Stimulated activated CD8-positive, alpha-beta memory T cell treated with anti-CD3 and anti-CD28 coated beads, Interleukin-7, amount 100 ng/mL, for 48 hours (primary cell): ENCODE results near the gene PIK3C3.

Experiments
- DNase-seq, 2 donors: peaks; one replicate each; pipeline ENCODE4 v3.0.0-alpha.2; 2020; ENCODE audit warnings: low read depth in 1 of 2; ENCODE audit errors: extremely low read depth in 1 of 2

PIK3C3 gene

GRCh38 chr18:41954827-41955613, at the start of gene PIK3C3:
Gene PIK3C3 (plus strand): TSS chr18:41955234. CDS start chr18:41955292, 58 bp downstream.
- peak; percentile 91 to 93 for DNase-seq

- no peak for DNase-seq
These were observed 49.1 kb upstream of the PIK3C3 start for GRCh38 chr18:41905786-41906527.

GRCh38 chr18:41906528-41907146, 48.4 kb upstream of the PIK3C3 start:
- DNase-seq, result peak in 1 of 2 donors; percentile 12

- no peak for DNase-seq
These were observed 37.9 kb upstream of the PIK3C3 start for GRCh38 chr18:41917181-41917580.

- no peak for DNase-seq
These were observed 33.3 kb upstream of the PIK3C3 start for GRCh38 chr18:41921770-41922169.

GRCh38 chr18:41922176-41922575, 32.9 kb upstream of the PIK3C3 start:
- no peak for DNase-seq

- DNase-seq, result no peak
These were observed 32.2 kb upstream of the PIK3C3 start for GRCh38 chr18:41922841-41923240.

GRCh38 chr18:41923446-41923845, 31.6 kb upstream of the PIK3C3 start:
- no peak for DNase-seq

- no peak for DNase-seq
These were observed 26.5 kb upstream of the PIK3C3 start for GRCh38 chr18:41928581-41928980.

- no peak for DNase-seq
These were observed 22.1 kb upstream of the PIK3C3 start for GRCh38 chr18:41932899-41933298.

GRCh38 chr18:41933778-41934177, 21.3 kb upstream of the PIK3C3 start:
- no peak for DNase-seq

GRCh38 chr18:41936471-41937134, 18.4 kb upstream of the PIK3C3 start:
- DNase-seq, result no peak

- no peak for DNase-seq
These were observed 16.6 kb upstream of the PIK3C3 start for GRCh38 chr18:41938445-41938844.

- DNase-seq, result no peak
These were observed 15.7 kb upstream of the PIK3C3 start for GRCh38 chr18:41939326-41939725.

GRCh38 chr18:41940506-41941215, 14.4 kb upstream of the PIK3C3 start:
- no peak for DNase-seq

- no peak for DNase-seq
These were observed 12.8 kb upstream of the PIK3C3 start for GRCh38 chr18:41942254-41942653.

- no peak for DNase-seq
These were observed 6.4 kb upstream of the PIK3C3 start for GRCh38 chr18:41948544-41949110.

- no peak for DNase-seq
These were observed 5.7 kb upstream of the PIK3C3 start for GRCh38 chr18:41949206-41949920.

- no peak for DNase-seq
These were observed 654 bp downstream of the PIK3C3 start for GRCh38 chr18:41955688-41956087.

GRCh38 chr18:41959045-41959444, 4.0 kb downstream of the PIK3C3 start:
- DNase-seq, result no peak
